COLO829 (cell line): Measurements from ENCODE around the gene F8.
"Not testable (repeated sequence)": the region's sequence is repeated elsewhere in the genome, so short reads cannot be mapped to it uniquely, and the experiment has no call there.

ENCODE experiments used
- DNase-seq: peaks from one replicate; pipeline ENCODE4 v3.0.0; 2012; ENCODE audit warnings: low spot score

F8 gene

GRCh38 chrX:155031657-155032056 is 9.1 kb upstream of the F8 start:
- DNase-seq = no peak

GRCh38 chrX:155028877-155029291 is 6.4 kb upstream of the F8 start:
- DNase-seq = no peak

GRCh38 chrX:155028129-155028528 is 5.6 kb upstream of the F8 start:
- DNase-seq = no peak

- no peak for DNase-seq
Observed at GRCh38 chrX:155027509-155028066, 5.1 kb upstream of the F8 start.

GRCh38 chrX:155026727-155027508 is 4.4 kb upstream of the F8 start, which contains the start of gene FUNDC2:
TSS of gene FUNDC2 (plus strand) at chrX:155026844. CDS start at chrX:155026939, 95 bp downstream.
- DNase-seq = peak; percentile 75

- DNase-seq = no peak
Observed at GRCh38 chrX:155026420-155026726, 3.9 kb upstream of the F8 start.

- DNase-seq = no peak
Observed at GRCh38 chrX:155023907-155024833, 1.6 kb upstream of the F8 start.

GRCh38 chrX:155020591-155020990 is 1.9 kb downstream of the F8 start:
- DNase-seq = no peak

- DNase-seq = no peak
Observed at GRCh38 chrX:155009994-155010472, 12.5 kb downstream of the F8 start.

- DNase-seq = not testable (repeated sequence)
Observed at GRCh38 chrX:155008578-155008977, 13.9 kb downstream of the F8 start.

GRCh38 chrX:155006913-155007671 is 15.4 kb downstream of the F8 start:
- not testable (repeated sequence) for DNase-seq

GRCh38 chrX:155006379-155006778 is 16.1 kb downstream of the F8 start:
- DNase-seq = not testable (repeated sequence)

GRCh38 chrX:155005190-155005589 is 17.3 kb downstream of the F8 start:
- DNase-seq = no peak

- no peak for DNase-seq
Observed at GRCh38 chrX:155001873-155002272, 20.6 kb downstream of the F8 start.

- peak; percentile 63 for DNase-seq
Observed at GRCh38 chrX:155000841-155001240, 21.7 kb downstream of the F8 start.

GRCh38 chrX:154998204-154998880 is 24.2 kb downstream of the F8 start:
- DNase-seq = no peak

- no peak for DNase-seq
Observed at GRCh38 chrX:154991476-154991875, 31.0 kb downstream of the F8 start.

GRCh38 chrX:154991039-154991438 is 31.5 kb downstream of the F8 start:
- DNase-seq = no peak

- no peak for DNase-seq
Observed at GRCh38 chrX:154990496-154990895, 32.0 kb downstream of the F8 start.

GRCh38 chrX:154988719-154989118 is 33.8 kb downstream of the F8 start:
- DNase-seq = no peak

GRCh38 chrX:154987940-154988339 is 34.6 kb downstream of the F8 start:
- DNase-seq = peak; percentile 28
